GM12891 (cell line): ENCODE results near the gene OSBPL5.

Source experiments
- POLR2A ChIP-seq: IDR thresholded peaks from 2 replicates; pipeline ENCODE4 v1.6.1; 2011; ENCODE audit warnings: low read depth, low read length, control low read depth
- SPI1 ChIP-seq: IDR thresholded peaks from 2 replicates; pipeline ENCODE4 v1.6.1; 2011; ENCODE audit warnings: low read depth, low read length, control low read depth

- no peak for TF ChIP-seq SPI1
- TF ChIP-seq POLR2A, result no peak
Measured at GRCh38 chr11:3165152-3165705, at the start of gene OSBPL5.
